ENCODE results near the gene DPH7.

DPH7 gene

GRCh38 chr9:137583347-137583746 lies 4.6 kb upstream of the DPH7 start:
- H3K27ac ChIP-seq, result no peak overlapping the region
- no peak for TF ChIP-seq CTCF (conservative IDR thresholded peaks at IDR 0.05)

- H3K27ac ChIP-seq, result no peak overlapping the region
- peak; percentile 41 for TF ChIP-seq CTCF (conservative IDR thresholded peaks at IDR 0.05)
Measured at GRCh38 chr9:137582286-137582860, 3.6 kb upstream of the DPH7 start.

GRCh38 chr9:137581361-137582285 lies 2.9 kb upstream of the DPH7 start:
- no peak overlapping the region for H3K27ac ChIP-seq
- TF ChIP-seq CTCF (conservative IDR thresholded peaks at IDR 0.05), result no peak

- no peak overlapping the region for H3K27ac ChIP-seq
- no peak for TF ChIP-seq CTCF (conservative IDR thresholded peaks at IDR 0.05)
Measured at GRCh38 chr9:137580954-137581322, 2.2 kb upstream of the DPH7 start.

GRCh38 chr9:137580209-137580953 lies 1.7 kb upstream of the DPH7 start:
- no peak for TF ChIP-seq CTCF (conservative IDR thresholded peaks at IDR 0.05)
- H3K27ac ChIP-seq, result peak overlapping the region; percentile 92; the same call in 1 of the 2 replicates

- TF ChIP-seq CTCF (conservative IDR thresholded peaks at IDR 0.05), result no peak
- H3K27ac ChIP-seq, result peak overlapping the region; percentile 92
Measured at GRCh38 chr9:137579259-137579604, 507 bp upstream of the DPH7 start.

- H3K27ac ChIP-seq, result no peak overlapping the region
- no peak for TF ChIP-seq CTCF (conservative IDR thresholded peaks at IDR 0.05)
Measured at GRCh38 chr9:137575716-137576411, 2.9 kb downstream of the DPH7 start.
